ENCODE data around the gene PCDH18. TPM values are rescaled to one million over a fixed set of nuclear protein-coding genes. Genes with fewer than 3 reads are reported as not detected.

PCDH18 gene
- total and polyA plus RNA-seq, 2 of the 4 experiments (the other 2 are of a cell fraction) = 41.3 to 119 TPM

GRCh38 chr4:137523329-137523728 is 9.0 kb downstream of the PCDH18 start:
- no peak overlapping the region for H4K91ac ChIP-seq (ENCODE audit: insufficient read depth, low read depth, low read length)
- TF ChIP-seq ELK1 (IDR thresholded peaks at IDR 0.05; ENCODE audit: borderline replicate concordance, low read depth, low read length) = no peak
- no peak for TF ChIP-seq CEBPB (IDR thresholded peaks at IDR 0.05; ENCODE audit: low read depth, low read length)
- no peak for TF ChIP-seq CHD1 (IDR thresholded peaks at IDR 0.05; ENCODE audit: low read depth, low read length)
- no peak for TF ChIP-seq CTCF (conservative IDR thresholded peaks at IDR 0.05; ENCODE audit: low read depth, low read length)
- no peak for TF ChIP-seq RAD21 (IDR thresholded peaks at IDR 0.05; ENCODE audit: low read length)
- no peak for TF ChIP-seq MAFK (IDR thresholded peaks at IDR 0.05; ENCODE audit: low read depth, low read length)
- no peak for TF ChIP-seq RFX5 (IDR thresholded peaks at IDR 0.05; ENCODE audit: low read depth, low read length)
- no peak for TF ChIP-seq POLR2A (IDR thresholded peaks at IDR 0.05; ENCODE audit: low read depth, low read length)
- no peak for TF ChIP-seq SMC3 (IDR thresholded peaks at IDR 0.05; ENCODE audit: low read depth, low read length)
- TF ChIP-seq NFE2L2 (IDR thresholded peaks at IDR 0.05; ENCODE audit: low read depth, low read length) = no peak
- no peak for TF ChIP-seq FOS (IDR thresholded peaks at IDR 0.05; ENCODE audit: low read depth, low read length)
- no peak for TF ChIP-seq MAZ (IDR thresholded peaks at IDR 0.05; ENCODE audit: borderline replicate concordance, low read depth, low read length)
- TF ChIP-seq USF2 (IDR thresholded peaks at IDR 0.05; ENCODE audit: low read depth, low read length) = no peak
- TF ChIP-seq MXI1 (IDR thresholded peaks at IDR 0.05; ENCODE audit: borderline replicate concordance, low read depth, low read length) = no peak
- TF ChIP-seq RCOR1 (IDR thresholded peaks at IDR 0.05; ENCODE audit: insufficient replicate concordance, low read length) = no peak
- no peak for TF ChIP-seq BHLHE40 (IDR thresholded peaks at IDR 0.05; ENCODE audit: low read depth, low read length)
- no peak overlapping the region for H3K56ac ChIP-seq (ENCODE audit: extremely low read depth, insufficient read depth, low read length)
- no CpG with 5 or more reads among the region's 1 CpG for WGBS, 2 experiments (ENCODE audit: extremely low coverage in 2 of 2, insufficient read length in 1 of 2)
- DNase-seq (no peak), ATAC-seq (ENCODE audit: low read depth) (no peak)
- no peak overlapping the region for H2BK120ac ChIP-seq (ENCODE audit: low read depth, low read length)
- no peak overlapping the region for H3K27ac ChIP-seq (ENCODE audit: insufficient read depth, low read length)
- no peak overlapping the region for H2AK5ac ChIP-seq (ENCODE audit: low read depth, low read length)
- peaks cover 21% of the 10 kb centered on the region; the same call in 1 of the 2 replicates for H4K20me1 ChIP-seq (ENCODE audit: insufficient read depth, low read length)
- H3K14ac ChIP-seq (replicated peaks; ENCODE audit: low read depth, low read length) = no peak overlapping the region
- H3K9me3 ChIP-seq (ENCODE audit: control insufficient read depth, insufficient read depth, low read length) = no peaks in the 10 kb centered on the region
- H2BK20ac ChIP-seq (ENCODE audit: low read depth, low read length) = no peak overlapping the region
- peaks cover 15 to 26% of the 10 kb centered on the region in 2 experiments for H3K79me1 ChIP-seq (ENCODE audit: low read depth in 1 of 2, low read length in 2 of 2)
- H3K9ac ChIP-seq (ENCODE audit: low read depth, low read length) = no peak overlapping the region
- no peak overlapping the region for H3K4ac ChIP-seq (ENCODE audit: low read depth, low read length)
- peaks cover 10% of the 10 kb centered on the region; the same call in 1 of the 2 replicates for H3K9me1 ChIP-seq (ENCODE audit: insufficient read depth, low read length)
- no TSS peak for BruUV-seq (replicated peaks)
- intact Hi-C loops (cut with micrococcal nuclease) (no loop called here), in situ Hi-C loops (cut with MboI; ENCODE audit: low sequenced_read_pairs) (loop anchor here (10.0 to 25.0 kb wide), 2 partner anchors 236 to 399 kb away; no protein-coding TSS in a partner anchor), dilution Hi-C loops (cut with HindIII; ENCODE audit: low sequenced_read_pairs, unreplicated experiment) (no loop called here)
- H2BK15ac ChIP-seq (ENCODE audit: low read depth, low read length) = no peak overlapping the region
- no peak overlapping the region for H2AK9ac ChIP-seq (replicated peaks; ENCODE audit: low read depth, low read length, poor library complexity)
- no peak overlapping the region for H2AFZ ChIP-seq (replicated peaks; ENCODE audit: low read length, poor library complexity)
- no peak overlapping the region for H2BK5ac ChIP-seq (ENCODE audit: low read depth, low read length, poor library complexity, severe bottlenecking)
- ChIA-PET POLR2A (ENCODE audit: unreplicated experiment) (interaction anchor here (0.6 kb wide), 1 partner anchor 586 kb away, joined by 3 read pairs; no protein-coding TSS in a partner anchor), CTCF (interaction anchor here (0.6 to 0.7 kb wide), 2 partner anchors 224 to 230 kb away, joined by 3 to 5 read pairs; no protein-coding TSS in a partner anchor)
- no peak overlapping the region for H4K5ac ChIP-seq (ENCODE audit: low read depth, low read length)
- peaks cover 58% of the 10 kb centered on the region for H3K36me3 ChIP-seq (ENCODE audit: control insufficient read depth, insufficient read depth, low read length)
- no peak overlapping the region for H3K4me2 ChIP-seq (ENCODE audit: low read depth, low read length)
- H3K4me3 ChIP-seq (ENCODE audit: insufficient read depth, low read depth, low read length) = no peak overlapping the region
- no peak overlapping the region for H3K23ac ChIP-seq (ENCODE audit: low read depth, low read length)
- no peak overlapping the region for H4K8ac ChIP-seq (ENCODE audit: low read depth in 2 of 2, low read length in 2 of 2)
- peaks cover 3% of the 10 kb centered on the region; the same call in 1 of the 2 replicates for H3K4me1 ChIP-seq (ENCODE audit: control insufficient read depth, insufficient read depth, low read length)
- no peak overlapping the region for H3K18ac ChIP-seq (ENCODE audit: low read depth, low read length)
- no peaks in the 10 kb centered on the region for H3K27me3 ChIP-seq (ENCODE audit: control insufficient read depth, insufficient read depth, low read length)
